A204.1 (cell line): Measurements from ENCODE around the gene ANGPTL2.
"Not testable (repeated sequence)": the region's sequence is repeated elsewhere in the genome, so short reads cannot be mapped to it uniquely, and the experiment has no call there.

Source experiments
- FAIRE-seq: peaks from 2 replicates; lab custom pipeline; 2012; peaks lifted over from hg19 to GRCh38; lab: Jason Lieb, UNC

Gene ANGPTL2

DNA sequence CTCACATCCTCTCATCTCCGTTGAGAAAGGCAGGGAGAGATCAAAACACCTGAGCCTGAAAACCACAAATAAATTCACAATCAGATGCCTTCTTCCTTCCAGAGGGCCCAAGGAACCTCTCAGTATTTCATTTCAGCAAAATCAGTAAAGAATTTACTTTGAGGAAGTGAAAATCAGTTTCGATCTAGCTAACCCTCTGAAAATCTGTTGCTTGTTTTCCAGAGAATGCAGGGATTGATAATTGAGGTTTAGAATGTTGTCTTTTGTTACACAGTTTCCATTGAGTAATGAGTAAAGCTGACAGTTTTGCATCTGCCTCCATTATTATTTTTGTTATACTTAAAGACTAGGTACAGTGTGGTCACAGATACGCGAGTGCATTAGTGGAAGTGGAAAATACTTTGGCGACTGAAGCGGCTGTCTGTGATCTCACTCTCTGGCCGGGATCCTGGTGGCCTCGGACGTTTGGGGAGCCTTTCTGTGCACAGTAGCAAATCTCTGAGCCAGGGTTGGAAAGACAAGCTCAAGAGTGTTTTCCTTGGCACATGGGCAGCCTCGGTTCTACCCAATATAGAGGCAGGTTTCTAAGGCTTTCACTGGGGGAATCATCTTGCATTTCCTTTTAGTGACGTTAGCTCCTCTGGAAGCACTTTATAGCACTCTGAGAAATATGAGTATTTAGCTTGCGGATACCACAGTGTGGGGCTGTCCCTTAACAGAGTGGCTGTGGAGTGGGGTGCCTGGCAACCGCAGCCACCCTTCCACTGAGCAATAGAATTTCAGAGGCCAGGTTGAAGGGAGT lies 32.2 kb upstream of the ANGPTL2 start:
- FAIRE-seq, result no peak

DNA sequence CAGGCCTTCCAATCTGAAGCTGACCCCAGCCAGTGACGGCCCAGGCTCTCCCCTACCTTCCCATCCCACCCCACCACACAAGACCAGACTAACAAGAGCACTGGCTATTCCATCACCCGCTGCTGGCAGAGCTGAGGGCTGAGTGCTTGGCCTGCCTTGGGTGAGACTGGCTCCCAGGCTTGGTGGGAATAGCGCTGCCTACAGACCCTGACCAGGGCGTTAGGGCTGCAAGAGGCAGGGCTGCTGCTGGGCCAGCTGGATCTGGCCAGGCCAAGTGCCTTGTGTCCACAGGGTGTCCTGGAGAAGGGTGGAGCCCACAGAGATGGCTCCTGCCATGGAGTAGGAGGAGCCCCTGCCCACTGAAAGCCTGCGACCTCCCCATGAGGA lies 31.6 kb upstream of the ANGPTL2 start:
- FAIRE-seq, result no peak

DNA sequence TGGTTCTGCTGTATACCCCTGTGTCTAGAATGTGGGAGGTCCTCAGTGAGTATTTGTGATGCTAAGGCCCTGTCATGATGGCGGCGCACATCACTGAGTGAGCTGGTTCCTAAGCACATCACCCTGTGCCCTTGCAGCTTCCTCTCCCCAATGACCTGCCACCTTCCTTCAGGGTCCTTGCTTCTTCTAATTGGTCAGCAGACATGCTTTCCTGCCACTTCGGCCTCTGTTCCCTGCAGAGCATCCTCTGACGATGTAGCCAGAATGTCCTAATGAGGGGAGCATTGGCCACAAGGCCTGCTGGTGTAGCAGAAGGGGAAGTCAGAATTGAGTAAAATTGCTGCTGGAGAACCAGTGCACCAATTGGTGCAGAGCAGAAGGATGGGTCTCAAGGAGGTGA lies 31.1 kb upstream of the ANGPTL2 start:
- FAIRE-seq, result no peak

DNA sequence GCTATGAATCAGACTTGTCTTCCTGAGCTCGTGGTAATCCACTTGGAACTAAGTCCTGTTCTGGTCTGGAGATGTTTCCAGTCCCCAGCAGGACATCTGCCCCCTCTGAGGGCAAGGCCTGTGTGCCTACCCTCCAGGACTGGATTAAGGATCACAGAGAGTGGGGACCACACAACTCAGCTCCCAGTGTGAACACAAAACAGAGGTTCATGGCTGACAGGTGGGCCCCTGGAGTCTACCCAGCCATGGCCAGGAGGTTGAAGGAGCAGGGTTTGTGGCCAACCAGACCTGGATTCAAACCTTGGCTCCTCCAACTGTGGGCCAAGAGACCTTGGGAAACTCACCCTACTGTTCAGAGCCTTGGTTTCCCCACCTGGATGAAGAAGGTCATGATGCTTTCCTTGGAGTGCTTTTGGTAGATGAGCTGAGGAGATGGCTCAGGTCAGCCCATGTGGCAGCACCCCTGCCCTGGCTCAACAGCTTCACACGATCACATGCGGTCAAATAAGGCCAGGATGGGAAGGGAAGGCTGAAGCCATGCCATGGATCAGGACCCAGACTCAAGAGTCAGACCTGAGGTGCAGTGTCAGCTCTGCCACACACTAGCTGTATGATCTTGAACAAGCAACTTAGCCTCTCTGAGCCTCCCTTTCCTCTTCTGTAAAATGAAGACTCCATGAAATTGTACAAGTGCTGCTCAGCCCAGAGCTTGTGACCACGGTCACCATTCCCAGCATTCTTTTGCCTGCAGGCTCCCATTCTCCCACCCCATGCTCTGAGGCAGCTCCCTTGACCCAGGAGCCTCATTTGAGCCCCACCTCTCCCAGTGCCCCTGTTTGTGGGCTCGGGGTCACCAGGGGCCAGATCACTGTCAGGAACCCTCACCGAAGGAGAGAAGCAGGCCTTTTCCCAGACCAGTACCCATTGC lies 27.3 kb upstream of the ANGPTL2 start:
- FAIRE-seq, result no peak

- no peak for FAIRE-seq
These were observed 26.6 kb upstream of the ANGPTL2 start for GRCh38 chr9:127149010-127149409.

GRCh38 chr9:127148014-127148413 lies 25.6 kb upstream of the ANGPTL2 start:
- FAIRE-seq, result no peak

- no peak for FAIRE-seq
These were observed 24.8 kb upstream of the ANGPTL2 start for GRCh38 chr9:127147251-127147650.

- not testable (repeated sequence) for FAIRE-seq
These were observed 24.4 kb upstream of the ANGPTL2 start for GRCh38 chr9:127146841-127147240.

- no peak for FAIRE-seq
These were observed 22.4 kb upstream of the ANGPTL2 start for GRCh38 chr9:127144670-127145445.

GRCh38 chr9:127143920-127144465 lies 21.6 kb upstream of the ANGPTL2 start:
- FAIRE-seq, result no peak

GRCh38 chr9:127142931-127143464 lies 20.6 kb upstream of the ANGPTL2 start:
- no peak for FAIRE-seq

DNA sequence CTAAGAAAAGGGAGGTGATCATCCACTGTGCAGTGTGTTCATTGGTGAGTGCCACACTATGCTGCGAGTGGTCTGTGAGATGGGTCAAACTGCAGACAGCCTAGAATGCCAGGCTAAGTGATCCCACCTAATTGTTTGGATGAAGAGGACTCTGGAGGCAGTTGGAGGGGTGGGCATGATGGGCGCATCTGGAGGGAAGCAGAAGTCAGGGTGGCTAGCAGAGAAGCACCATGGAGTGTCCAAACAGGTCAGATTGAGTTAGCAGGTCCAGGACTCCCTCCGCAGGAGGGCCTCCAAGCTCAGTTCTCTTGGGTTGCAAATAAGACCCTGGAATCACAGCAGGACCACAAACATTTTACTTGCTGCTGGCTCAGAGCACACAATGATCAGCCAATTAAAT lies 19.9 kb upstream of the ANGPTL2 start:
- FAIRE-seq, result no peak

DNA sequence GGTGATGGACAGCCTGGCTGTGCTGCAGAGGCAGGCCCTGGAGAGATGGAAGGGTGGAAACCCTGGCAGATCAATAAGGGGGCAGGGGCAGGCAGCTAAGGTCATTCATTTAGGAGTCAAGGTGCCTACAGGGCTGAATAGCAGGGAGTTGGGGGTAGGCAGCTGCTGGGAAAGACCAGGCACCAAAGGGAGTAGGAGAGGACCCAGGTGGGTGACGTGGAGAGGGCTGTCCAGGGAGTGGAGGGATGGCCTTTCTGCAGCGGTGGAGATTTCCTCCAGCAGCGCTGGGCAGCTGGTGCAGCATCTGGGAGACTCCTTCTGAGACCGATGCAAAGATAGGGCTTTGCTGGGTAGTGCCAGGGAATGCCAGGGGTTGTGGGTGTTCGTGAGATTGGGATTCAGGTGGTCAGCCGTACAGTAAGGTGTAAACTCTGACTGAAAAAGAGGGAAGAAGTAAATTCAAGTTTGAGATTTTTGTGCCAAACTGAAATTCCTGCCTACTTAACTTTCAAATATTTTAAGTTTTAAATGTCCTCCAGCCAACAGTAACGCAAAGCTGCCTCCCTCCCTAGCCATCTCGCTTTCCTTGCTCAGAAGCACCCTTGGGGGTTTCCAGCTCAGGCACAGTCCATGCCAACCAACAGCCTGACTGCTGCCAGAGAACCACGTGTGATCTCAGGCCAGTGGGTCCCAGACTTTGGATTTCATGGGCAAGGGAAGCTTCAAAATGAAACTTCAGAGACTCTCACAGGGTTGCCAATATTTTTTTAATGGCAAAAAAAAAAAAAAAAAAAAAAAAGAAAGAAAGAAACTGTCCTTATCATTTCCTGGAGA lies 18.6 kb upstream of the ANGPTL2 start:
- no peak for FAIRE-seq

DNA sequence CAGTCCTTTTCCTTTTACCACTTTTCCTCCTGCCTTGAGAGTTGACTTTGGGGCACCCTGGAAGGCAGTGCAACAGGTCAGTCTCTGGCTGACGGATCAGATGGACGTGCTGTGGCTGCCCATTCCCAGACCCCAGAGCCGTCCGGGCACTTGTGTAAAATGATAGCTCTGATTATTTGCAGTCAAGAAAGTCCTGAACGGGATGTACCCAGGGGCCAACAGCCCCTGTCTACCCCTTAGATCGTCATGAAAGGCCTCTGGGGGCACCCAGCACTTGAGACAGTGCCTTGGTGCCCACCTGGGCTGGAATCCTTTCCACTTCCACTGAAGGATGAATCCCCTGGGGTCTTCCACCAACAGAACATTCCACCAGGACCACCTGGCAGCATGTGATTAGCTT lies 17.7 kb upstream of the ANGPTL2 start:
- FAIRE-seq, result no peak

DNA sequence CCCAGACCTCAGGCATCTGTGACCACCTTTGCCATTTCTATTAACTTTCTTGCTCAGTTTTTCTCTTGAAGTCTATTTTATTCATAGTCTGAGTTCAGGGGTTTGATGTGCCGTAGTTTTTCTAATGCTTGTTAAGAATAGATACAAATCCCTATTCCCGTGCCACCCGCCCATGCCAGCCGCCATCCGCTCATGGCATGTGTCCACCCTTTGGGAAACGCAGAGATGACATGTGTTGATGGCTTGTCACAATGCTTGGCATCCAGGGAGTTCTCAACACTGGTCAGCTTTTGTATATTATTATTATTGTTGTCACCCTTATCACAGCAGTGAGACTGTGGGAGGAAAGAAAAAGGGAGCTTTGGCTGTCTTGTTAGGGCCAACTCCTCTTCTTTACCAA lies 17.3 kb upstream of the ANGPTL2 start:
- FAIRE-seq, result no peak

DNA sequence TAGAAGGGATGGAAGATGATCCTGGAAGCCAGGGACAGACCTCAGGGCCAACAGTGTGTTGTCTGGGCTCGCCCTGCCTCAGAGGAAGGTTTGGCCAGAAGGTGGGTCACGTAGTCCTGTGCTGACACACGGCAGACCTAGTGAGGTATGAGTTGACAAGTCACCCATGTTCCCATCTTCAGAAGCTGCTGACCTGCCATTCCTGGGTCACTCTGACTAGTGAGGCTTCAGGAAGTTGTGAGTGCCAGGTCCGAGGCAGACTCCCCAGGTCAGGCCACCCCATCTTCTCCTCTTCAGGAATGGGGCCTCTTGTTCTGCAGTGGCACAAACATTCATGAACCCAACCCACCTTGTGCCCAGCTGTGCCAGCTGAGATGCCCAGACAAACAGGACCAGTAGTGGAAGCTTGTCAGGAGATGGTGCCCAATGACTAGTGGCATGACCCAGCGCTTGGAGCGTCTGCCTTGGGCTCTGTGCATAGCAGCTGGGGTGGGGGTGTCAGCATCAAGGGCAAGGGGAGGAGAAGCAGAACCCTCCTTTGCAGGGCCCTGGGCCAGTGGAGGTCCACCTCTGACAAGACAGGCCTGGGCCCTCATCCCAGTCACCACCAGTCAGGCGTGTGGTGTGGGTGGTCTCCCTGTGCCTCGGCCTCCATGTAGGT lies 16.8 kb upstream of the ANGPTL2 start:
- no peak for FAIRE-seq

GRCh38 chr9:127138444-127138843 lies 16.0 kb upstream of the ANGPTL2 start:
- FAIRE-seq, result no peak

DNA sequence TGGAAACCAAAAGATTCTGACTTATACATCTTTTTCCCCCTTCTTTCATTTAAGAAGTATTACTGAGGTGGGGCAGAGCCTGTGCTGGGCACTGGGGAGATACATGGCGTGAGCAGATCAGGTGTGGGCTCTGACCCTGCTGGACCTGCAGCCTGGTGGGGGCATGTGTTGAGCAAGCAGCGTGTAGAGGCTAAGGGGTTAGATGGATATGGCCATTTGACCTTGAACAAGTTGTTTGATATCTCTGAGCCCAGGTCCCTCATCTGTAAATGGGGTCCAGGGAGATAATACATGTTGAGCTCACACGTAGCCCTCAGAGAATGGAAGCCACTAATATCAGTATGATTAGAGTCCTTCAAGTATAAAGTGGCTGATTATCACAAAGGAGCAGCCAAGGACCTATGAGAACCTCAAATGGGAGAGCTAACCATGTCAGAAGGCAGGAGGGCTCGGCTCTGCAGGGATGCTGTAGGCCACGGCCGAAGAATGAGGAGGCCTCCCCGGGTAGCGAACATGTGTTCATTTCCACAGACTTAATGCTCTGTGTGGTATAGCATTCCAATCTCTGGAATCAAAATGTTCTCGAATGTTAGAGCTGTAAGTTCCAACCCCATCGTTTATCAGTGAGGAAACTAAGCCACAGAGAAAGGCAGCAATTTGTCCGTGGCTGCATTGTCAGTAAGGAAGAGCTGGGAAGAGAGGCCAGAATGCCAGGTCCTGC lies 15.4 kb upstream of the ANGPTL2 start:
- no peak for FAIRE-seq

- no peak for FAIRE-seq
These were observed 14.6 kb upstream of the ANGPTL2 start for GRCh38 chr9:127136880-127137639.
